ENCODE data around the gene TPH1.
"Not testable (repeated sequence)": the region's sequence is repeated elsewhere in the genome, so short reads cannot be mapped to it uniquely, and the experiment has no call there.

Gene TPH1

GRCh38 chr11:18019650-18020049 lies 26.4 kb downstream of the TPH1 start:
- no peak for DNase-seq (ENCODE audit: low read depth)

GRCh38 chr11:18016789-18017188 lies 29.3 kb downstream of the TPH1 start:
- no peak for DNase-seq (ENCODE audit: low read depth)

GRCh38 chr11:18014876-18015275 lies 31.2 kb downstream of the TPH1 start:
- DNase-seq (ENCODE audit: low read depth) = no peak

DNA sequence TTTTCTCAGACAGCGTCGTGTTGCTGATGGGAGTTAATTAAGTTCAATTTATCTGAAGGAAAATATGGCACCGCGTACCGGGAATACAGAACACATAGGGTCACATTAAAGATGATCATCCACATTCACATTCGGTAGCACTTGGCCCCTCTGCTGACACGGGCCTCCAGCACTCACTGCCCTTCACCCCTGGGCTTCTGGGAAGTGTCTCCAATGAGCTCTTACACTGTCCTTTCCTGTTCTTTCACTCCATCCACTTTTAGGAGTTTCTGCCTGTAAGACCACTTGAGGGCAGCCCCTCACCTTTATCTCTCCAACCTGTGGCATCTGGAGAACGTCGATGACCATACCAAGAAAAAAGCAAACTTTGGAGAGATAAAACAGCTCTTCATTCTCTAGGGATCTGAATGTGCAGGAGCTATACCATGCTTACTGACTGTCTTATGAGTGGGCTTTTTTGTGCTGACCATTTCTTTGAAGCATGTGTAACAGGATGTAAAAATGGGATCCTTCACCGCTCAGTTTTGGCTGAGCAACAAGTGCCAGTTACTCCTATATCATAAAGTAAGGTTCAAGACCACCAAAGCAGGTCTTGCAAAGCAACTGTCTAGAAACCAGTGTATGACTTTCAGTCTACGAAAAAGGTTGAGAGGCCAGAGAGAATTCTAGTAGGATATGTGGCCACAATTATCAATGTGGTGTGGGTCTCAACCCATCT lies 32.1 kb downstream of the TPH1 start:
- DNase-seq (ENCODE audit: low read depth) = no peak

GRCh38 chr11:18012906-18013781 lies 32.9 kb downstream of the TPH1 start, which contains the start of gene SERGEF:
Gene SERGEF, minus strand, starts transcription at chr11:18013047. Its CDS starts 37 bp downstream, at chr11:18013010.
- DNase-seq (ENCODE audit: low read depth) = peak; percentile 93

- DNase-seq (ENCODE audit: low read depth) = no peak
Observed at GRCh38 chr11:18012122-18012905, 33.8 kb downstream of the TPH1 start.

- no peak for DNase-seq (ENCODE audit: low read depth)
Observed at GRCh38 chr11:18011633-18012032, 34.4 kb downstream of the TPH1 start.

DNA sequence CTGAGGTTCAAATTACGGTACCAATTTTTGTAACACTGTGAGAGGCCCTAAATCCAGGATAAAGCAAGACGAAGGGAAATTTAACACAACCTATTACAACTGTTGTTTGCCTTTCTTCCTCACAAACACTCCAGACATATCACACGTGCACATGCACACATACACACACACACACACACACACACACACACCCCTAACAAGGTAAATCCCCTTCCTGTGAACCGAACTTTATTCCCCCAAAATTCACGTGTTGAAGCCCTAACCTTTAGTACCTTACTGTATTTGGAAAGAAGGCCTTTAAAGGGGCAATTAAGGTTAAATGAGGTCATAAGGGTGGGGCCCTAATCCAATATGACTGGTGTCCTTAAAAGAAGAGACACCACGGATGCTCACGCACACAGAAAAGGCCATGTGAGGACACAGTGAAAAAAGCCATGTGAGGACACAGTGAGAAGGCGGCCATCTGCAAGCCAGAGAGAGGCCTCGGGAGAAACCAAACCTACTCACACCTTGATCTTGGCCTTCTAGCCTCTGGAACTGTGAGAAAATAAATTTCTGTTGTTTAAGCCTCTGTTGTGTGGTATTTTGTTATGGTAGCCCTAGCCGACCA lies 35.0 kb downstream of the TPH1 start:
- DNase-seq (ENCODE audit: low read depth) = no peak

DNA sequence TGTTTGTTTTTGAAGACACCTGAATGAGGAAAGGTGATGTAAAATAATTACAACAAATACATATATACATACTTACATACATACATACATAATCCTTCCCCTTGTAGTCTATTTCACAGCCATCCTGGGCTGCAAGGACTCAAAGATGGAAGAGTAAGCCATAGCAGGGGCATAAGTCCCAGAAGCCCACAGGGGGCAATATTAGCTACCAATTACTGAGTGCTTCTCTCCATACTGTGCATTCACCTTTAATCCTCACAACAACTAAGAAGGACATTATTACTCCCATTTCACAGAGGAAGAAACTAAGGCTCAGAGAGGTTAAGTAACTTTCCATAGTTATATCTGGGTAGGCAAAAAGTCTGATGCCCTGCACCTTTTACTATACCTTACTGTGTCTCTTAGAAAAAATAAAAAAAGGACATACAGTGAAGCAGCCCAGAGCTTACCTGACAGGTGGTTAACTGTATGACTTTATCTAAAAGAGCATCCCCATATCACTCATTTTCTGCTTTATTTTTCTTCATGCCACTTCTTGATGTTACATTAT lies 35.9 kb downstream of the TPH1 start:
- no peak for DNase-seq (ENCODE audit: low read depth)

GRCh38 chr11:18005376-18006129 lies 40.5 kb downstream of the TPH1 start:
- DNase-seq (ENCODE audit: low read depth) = no peak

- no peak for DNase-seq (ENCODE audit: low read depth)
Observed at GRCh38 chr11:18001191-18001590, 44.9 kb downstream of the TPH1 start.

- no peak for DNase-seq (ENCODE audit: low read depth)
Observed at GRCh38 chr11:18000760-18001159, 45.3 kb downstream of the TPH1 start.

DNA sequence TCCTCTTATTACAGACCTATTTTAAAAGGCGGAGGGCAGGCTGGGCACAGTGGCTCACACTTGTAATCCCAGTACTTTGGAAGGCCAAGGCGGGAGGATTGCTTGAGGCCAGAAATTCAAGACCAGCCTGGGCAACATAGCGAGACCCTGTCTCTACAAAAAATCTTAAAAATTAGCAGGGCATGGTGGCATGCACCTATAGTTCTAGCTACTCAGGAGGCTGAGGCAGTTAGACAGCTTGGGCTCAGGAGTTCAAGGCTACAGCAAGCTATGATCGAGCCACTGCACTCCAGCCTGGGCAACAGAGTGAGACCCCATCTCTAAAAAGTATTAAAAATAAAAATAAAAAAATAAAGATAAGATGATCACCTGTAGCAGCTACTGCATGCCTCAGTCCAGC lies 45.9 kb downstream of the TPH1 start:
- DNase-seq (ENCODE audit: low read depth) = not testable (repeated sequence)
